Fibroblast of lung (primary cell): Measurements from ENCODE around the gene CILP.

Source experiments
- EZH2 ChIP-seq: IDR thresholded peaks from 2 replicates; pipeline ENCODE4 v1.5.1; 2012; ENCODE audit warnings: low read length, control low read depth, mild to moderate bottlenecking; ENCODE audit errors: missing control alignments
- TF ChIP-seq, protein P1 (sequence below), 2 donors: IDR thresholded peaks in 1 of 2; conservative IDR thresholded peaks in 1 of 2; 1 replicate in 1 of 2; 2 replicates in 1 of 2; pipeline ENCODE4 v1.5.1; 2011 to 2012; ENCODE audit warnings: low read length in 2 of 2, control low read depth in 1 of 2, inconsistent platforms in 1 of 2, low read depth in 1 of 2, mild to moderate bottlenecking in 1 of 2

DNA sequence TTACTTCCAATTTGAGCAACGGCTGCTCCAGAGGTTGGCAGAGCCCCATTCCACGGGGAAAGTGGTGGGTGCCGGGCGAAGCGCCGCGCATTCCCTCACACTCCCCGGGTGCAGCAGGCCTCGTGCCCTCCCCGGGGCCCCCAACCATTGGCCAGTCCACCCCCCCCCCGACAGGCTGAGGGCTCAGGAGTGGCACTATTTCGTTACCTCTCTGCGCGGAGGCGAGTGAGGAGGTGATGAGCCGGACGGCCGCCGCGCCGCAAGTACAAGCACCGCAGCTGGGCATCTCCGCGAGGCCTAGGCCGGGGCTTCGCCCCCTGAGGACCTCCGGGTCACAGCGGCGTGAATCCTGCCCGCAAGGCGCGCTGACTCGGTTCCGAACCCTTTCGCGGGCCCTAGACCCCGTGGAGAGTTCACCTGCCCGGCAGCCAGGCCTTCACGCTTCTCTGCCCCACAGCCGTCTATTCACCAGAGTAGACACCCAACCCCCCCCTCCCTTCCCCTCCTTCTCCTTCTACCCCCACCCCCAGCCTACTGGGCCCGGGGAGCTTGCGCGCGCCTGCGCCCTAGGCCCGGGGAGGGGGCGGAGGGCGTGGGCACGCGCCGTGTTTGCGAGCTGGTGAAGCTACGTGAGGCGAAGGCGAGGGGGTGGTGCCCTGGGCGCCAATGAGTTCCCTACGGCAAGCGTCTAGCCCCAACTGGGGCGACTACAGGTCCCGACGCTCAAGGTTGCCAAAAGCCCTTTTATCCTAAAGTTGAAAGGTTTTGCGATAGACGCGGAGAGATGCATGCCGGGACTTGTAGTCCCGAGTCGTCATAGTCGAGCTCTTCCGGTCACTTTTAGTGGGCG lies 26.2 kb downstream of the CILP start, which contains the start of gene CLPX:
- TF ChIP-seq, protein P1, sequence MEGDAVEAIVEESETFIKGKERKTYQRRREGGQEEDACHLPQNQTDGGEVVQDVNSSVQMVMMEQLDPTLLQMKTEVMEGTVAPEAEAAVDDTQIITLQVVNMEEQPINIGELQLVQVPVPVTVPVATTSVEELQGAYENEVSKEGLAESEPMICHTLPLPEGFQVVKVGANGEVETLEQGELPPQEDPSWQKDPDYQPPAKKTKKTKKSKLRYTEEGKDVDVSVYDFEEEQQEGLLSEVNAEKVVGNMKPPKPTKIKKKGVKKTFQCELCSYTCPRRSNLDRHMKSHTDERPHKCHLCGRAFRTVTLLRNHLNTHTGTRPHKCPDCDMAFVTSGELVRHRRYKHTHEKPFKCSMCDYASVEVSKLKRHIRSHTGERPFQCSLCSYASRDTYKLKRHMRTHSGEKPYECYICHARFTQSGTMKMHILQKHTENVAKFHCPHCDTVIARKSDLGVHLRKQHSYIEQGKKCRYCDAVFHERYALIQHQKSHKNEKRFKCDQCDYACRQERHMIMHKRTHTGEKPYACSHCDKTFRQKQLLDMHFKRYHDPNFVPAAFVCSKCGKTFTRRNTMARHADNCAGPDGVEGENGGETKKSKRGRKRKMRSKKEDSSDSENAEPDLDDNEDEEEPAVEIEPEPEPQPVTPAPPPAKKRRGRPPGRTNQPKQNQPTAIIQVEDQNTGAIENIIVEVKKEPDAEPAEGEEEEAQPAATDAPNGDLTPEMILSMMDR (conservative IDR thresholded peaks at IDR 0.05 in 1 of 2, IDR thresholded peaks at IDR 0.05 in 1 of 2; ENCODE audit: low read depth in 1 of 2, low read length in 2 of 2): no peak
- no peak for TF ChIP-seq EZH2
